Mesenchymal stem cell (in vitro differentiated cells and primary cell): ENCODE measurements around the gene PARD3.
A peak's percentile ranks its signal among the peaks of the same experiment; 100 is the strongest.

Source experiments
- DNase-seq: peaks from one replicate; pipeline ENCODE4 v3.0.0-alpha.2; 2013
- H2AFZ ChIP-seq: one replicate; pipeline ENCODE4 v1.6.1; 2013; ENCODE audit warnings: low read depth, mild to moderate bottlenecking, control low read depth, inconsistent platforms, low read length, moderate library complexity
- H2AK5ac ChIP-seq: 2 replicates; pipeline ENCODE4 v1.6.1; 2013; ENCODE audit warnings: low read length, moderate library complexity, mild to moderate bottlenecking, inconsistent platforms; ENCODE audit not compliant: severe bottlenecking
- H2BK120ac ChIP-seq: one replicate; pipeline ENCODE4 v1.6.1; 2013; ENCODE audit warnings: low read depth, mild to moderate bottlenecking, inconsistent platforms, low read length, moderate library complexity
- H2BK12ac ChIP-seq, 2 experiments: one replicate each; pipeline ENCODE4 v1.6.1; 2013; ENCODE audit warnings: inconsistent platforms in 2 of 2, low read length in 2 of 2, mild to moderate bottlenecking in 2 of 2, moderate library complexity in 2 of 2, control low read depth in 1 of 2
- H2BK15ac ChIP-seq: one replicate; pipeline ENCODE4 v1.6.1; 2013; ENCODE audit warnings: mild to moderate bottlenecking, low read depth, inconsistent platforms; ENCODE audit not compliant: poor library complexity, severe bottlenecking
- H2BK5ac ChIP-seq: 2 replicates; pipeline ENCODE4 v1.6.1; 2013; ENCODE audit warnings: low read depth, mild to moderate bottlenecking, low read length, control low read depth, inconsistent platforms; ENCODE audit not compliant: poor library complexity, severe bottlenecking
- H3K14ac ChIP-seq, 2 experiments: one replicate each; pipeline ENCODE4 v1.6.1; 2013; ENCODE audit warnings: inconsistent platforms in 2 of 2, low read length in 2 of 2, control low read depth in 1 of 2, mild to moderate bottlenecking in 1 of 2, moderate library complexity in 1 of 2
- H3K18ac ChIP-seq, 2 experiments: one replicate each; pipeline ENCODE4 v1.6.1; 2013; ENCODE audit warnings: inconsistent platforms in 2 of 2, low read length in 2 of 2, control low read depth in 1 of 2, low read depth in 1 of 2, mild to moderate bottlenecking in 1 of 2
- H3K23ac ChIP-seq, 2 experiments: one replicate each; pipeline ENCODE4 v1.6.1; 2013; ENCODE audit warnings: inconsistent platforms in 2 of 2, low read length in 2 of 2, mild to moderate bottlenecking in 2 of 2, moderate library complexity in 2 of 2, control low read depth in 1 of 2
- H3K27ac ChIP-seq: 2 replicates; pipeline ENCODE4 v1.5.1; 2013; ENCODE audit warnings: mild to moderate bottlenecking, moderate library complexity, low read length, control low read depth, inconsistent platforms; ENCODE audit not compliant: poor library complexity, severe bottlenecking
- H3K27me3 ChIP-seq, 2 experiments: 2 replicates each; pipeline versions ENCODE4 v1.6.1 to v1.7.0; 2013; ENCODE audit warnings: low read length in 2 of 2, mild to moderate bottlenecking in 2 of 2, moderate library complexity in 2 of 2, control low read depth in 1 of 2, inconsistent platforms in 1 of 2; ENCODE audit not compliant: control insufficient read depth in 1 of 2, insufficient read depth in 1 of 2
- H3K36me3 ChIP-seq, 2 experiments: 2 replicates each; pipeline versions ENCODE4 v1.6.1 to v1.7.0; 2013; ENCODE audit warnings: low read length in 2 of 2, control low read depth in 1 of 2, inconsistent platforms in 1 of 2, low read depth in 1 of 2, mild to moderate bottlenecking in 1 of 2; ENCODE audit not compliant: insufficient read depth in 2 of 2, control insufficient read depth in 1 of 2
- H3K4ac ChIP-seq, 2 experiments: one replicate each; pipeline ENCODE4 v1.6.1; 2013; ENCODE audit warnings: inconsistent platforms in 2 of 2, low read length in 2 of 2, mild to moderate bottlenecking in 2 of 2, moderate library complexity in 2 of 2, control low read depth in 1 of 2, low read depth in 1 of 2
- H3K4me1 ChIP-seq: 2 replicates; pipeline ENCODE4 v1.6.1; 2013; ENCODE audit warnings: low read depth, low read length, control low read depth; ENCODE audit not compliant: control insufficient read depth, insufficient read depth
- H3K4me2 ChIP-seq: 2 replicates; pipeline ENCODE4 v1.6.1; 2013; ENCODE audit warnings: low read length, mild to moderate bottlenecking, inconsistent platforms; ENCODE audit not compliant: poor library complexity, severe bottlenecking
- H3K4me3 ChIP-seq, 2 experiments: 2 replicates each; pipeline versions ENCODE4 v1.5.1 to v1.7.0; 2013; ENCODE audit warnings: low read length in 2 of 2, mild to moderate bottlenecking in 2 of 2, control low read depth in 1 of 2, low read depth in 1 of 2; ENCODE audit not compliant: insufficient read depth in 1 of 2
- H3K79me1 ChIP-seq: replicated peaks from 2 replicates; pipeline ENCODE4 v1.6.1; 2013; ENCODE audit warnings: mild to moderate bottlenecking, control low read depth, low read length, inconsistent platforms; ENCODE audit not compliant: poor library complexity, severe bottlenecking
- H3K9ac ChIP-seq: 2 replicates; pipeline ENCODE4 v1.7.0; 2013; ENCODE audit warnings: mild to moderate bottlenecking, low read length, moderate library complexity
- H3K9me3 ChIP-seq: 2 replicates; pipeline ENCODE4 v1.7.0; 2013; ENCODE audit warnings: mild to moderate bottlenecking, low read length; ENCODE audit not compliant: control insufficient read depth
- H4K8ac ChIP-seq: one replicate; pipeline ENCODE4 v1.6.1; 2013; ENCODE audit warnings: inconsistent platforms, mild to moderate bottlenecking, low read length, moderate library complexity
- H4K91ac ChIP-seq: one replicate; pipeline ENCODE4 v1.6.1; 2013; ENCODE audit warnings: mild to moderate bottlenecking, low read length, inconsistent platforms
- WGBS: methylation state at CpG from one replicate; pipeline ENCODE4 v1.1.7; 2013; ENCODE audit warnings: mixed read lengths; 5-methylcytosine and 5-hydroxymethylcytosine counted together

The PARD3 gene

DNA sequence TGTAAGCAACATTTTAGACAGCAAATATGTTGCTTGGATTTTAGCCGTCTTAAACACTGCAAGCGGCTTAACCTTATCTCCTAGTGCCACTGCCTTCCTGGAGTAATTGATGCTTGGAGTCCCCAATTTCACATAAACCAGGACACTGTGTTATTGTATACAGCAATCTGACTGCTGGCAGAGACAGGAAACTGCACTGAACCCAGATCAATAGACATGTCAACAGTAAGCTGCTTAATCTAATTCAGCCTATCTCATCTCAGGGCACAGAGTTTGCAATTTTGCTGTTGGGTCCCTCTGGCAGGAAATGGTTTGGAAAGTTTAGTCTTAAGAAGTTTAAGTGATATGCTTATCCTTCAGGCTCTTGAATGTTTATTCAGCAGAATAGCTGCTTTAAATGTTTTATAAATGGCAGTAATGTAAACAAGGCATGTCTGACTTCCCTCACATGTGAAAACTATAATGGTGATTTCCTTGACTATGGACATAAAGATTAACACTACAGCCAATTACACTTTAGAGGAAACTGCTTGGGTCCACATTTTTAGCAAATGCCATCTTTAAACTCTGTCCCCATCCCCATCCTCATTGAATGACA lies 598.6 kb downstream of the PARD3 start:
- Histone ChIP-seq H3K23ac (no peak overlapping the region), H3K18ac (no peak overlapping the region), H2AK5ac (no peak overlapping the region), H2BK15ac (no peak overlapping the region), H2BK5ac (no peak overlapping the region), H3K79me1 (peaks cover 35% of the 10 kb centered on the region), H3K27ac (no peak overlapping the region), H3K9ac (no peak overlapping the region), H4K8ac (no peak overlapping the region), H2BK120ac (no peak overlapping the region), H3K4me2 (no peak overlapping the region), H3K14ac (no peak overlapping the region), H2AFZ (no peak overlapping the region), H3K36me3 (peaks cover 0 to 7% of the 10 kb centered on the region in 2 experiments), H3K27me3 (no peaks in the 10 kb centered on the region), H3K4ac (no peak overlapping the region), H2BK12ac (no peak overlapping the region), H3K4me3 (no peak overlapping the region), H4K91ac (no peak overlapping the region), H3K4me1 (peaks cover 7% of the 10 kb centered on the region), H3K9me3 (no peaks in the 10 kb centered on the region)
- peak; percentile 52 for DNase-seq
- 14% methylated on average over 2 of the region's 2 CpGs for WGBS

DNA sequence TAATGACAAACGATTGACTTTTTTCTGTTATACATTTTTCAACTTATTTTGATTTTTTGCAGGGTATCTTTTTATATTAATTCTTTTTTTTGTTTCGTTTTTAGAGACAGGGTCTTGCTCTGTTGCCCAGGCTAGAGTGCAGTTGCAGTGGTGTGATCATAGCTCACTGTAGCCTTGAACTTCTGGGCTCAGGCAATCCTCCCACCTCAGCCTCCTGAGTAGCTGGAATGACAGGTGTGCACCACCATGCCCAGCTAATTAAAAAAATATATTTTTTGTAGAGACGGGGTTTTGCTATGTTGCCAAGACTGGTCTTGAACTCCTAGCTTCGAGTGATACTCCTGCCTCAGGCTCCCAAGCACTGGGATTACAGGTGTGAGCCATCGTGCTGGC lies 601.3 kb downstream of the PARD3 start:
- Histone ChIP-seq H3K36me3 (peaks cover 0 to 7% of the 10 kb centered on the region in 2 experiments), H3K79me1 (peaks cover 22% of the 10 kb centered on the region)

DNA sequence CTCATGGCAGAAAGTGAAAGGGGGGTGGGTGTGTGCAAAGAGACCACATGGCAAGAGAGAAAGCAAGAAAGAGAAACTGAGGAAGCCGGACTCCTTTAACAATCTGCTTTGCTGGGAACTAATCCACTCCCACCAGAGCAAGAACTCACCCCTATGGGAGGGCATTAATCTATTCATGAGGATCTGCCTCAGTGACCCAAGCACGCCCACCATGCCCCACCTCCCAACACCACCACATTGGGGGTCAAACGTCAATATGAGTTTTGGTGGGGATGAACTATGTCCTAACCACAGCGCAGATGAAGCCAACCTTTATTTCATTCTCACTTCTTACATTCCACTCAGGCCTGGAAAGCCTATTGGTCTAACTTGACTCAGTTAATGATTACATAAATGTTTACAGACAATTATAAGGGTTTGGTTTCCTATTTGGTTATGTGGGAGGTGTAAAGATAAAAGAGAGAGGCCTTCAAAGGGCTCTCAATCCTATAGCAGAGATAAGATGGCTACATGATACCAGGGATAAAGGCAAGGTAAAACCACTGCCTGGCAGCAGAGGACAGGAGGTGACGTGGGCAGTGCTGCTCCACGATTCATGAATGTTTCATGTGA lies 601.8 kb downstream of the PARD3 start:
- no peak overlapping the region for H2BK120ac ChIP-seq
- no peak overlapping the region for H2BK5ac ChIP-seq
- no peak overlapping the region for H3K23ac ChIP-seq
- no peak overlapping the region for H2BK12ac ChIP-seq
- H3K18ac ChIP-seq, result peak overlapping the region in 1 of 2 experiments; percentile 54
- H3K9ac ChIP-seq, result no peak overlapping the region
- no peak overlapping the region for H2AK5ac ChIP-seq
- WGBS, result 100% methylated on average over 4 of the region's 6 CpGs
- no peak for DNase-seq
- peaks cover 20% of the 10 kb centered on the region for H3K79me1 ChIP-seq
- H3K4me1 ChIP-seq, result peaks cover 5% of the 10 kb centered on the region
- H3K4me3 ChIP-seq, result no peak overlapping the region
- H3K36me3 ChIP-seq, result peaks cover 0 to 7% of the 10 kb centered on the region in 2 experiments
- H4K91ac ChIP-seq, result no peak overlapping the region
- no peak overlapping the region for H3K4me2 ChIP-seq
- H3K27ac ChIP-seq, result no peak overlapping the region
- peak overlapping the region in 1 of 2 experiments; percentile 58 for H3K4ac ChIP-seq
- H2AFZ ChIP-seq, result no peak overlapping the region
- no peaks in the 10 kb centered on the region for H3K27me3 ChIP-seq
- H3K14ac ChIP-seq, result no peak overlapping the region
- H2BK15ac ChIP-seq, result no peak overlapping the region
- no peaks in the 10 kb centered on the region for H3K9me3 ChIP-seq
- H4K8ac ChIP-seq, result no peak overlapping the region

More for the DNA sequence above, 601.3 kb downstream of the PARD3 start:
- Histone ChIP-seq H4K8ac (no peak overlapping the region), H2AFZ (no peak overlapping the region), H3K4me1 (peaks cover 7% of the 10 kb centered on the region), H2BK120ac (no peak overlapping the region), H3K23ac (no peak overlapping the region), H3K4ac (no peak overlapping the region), H2BK15ac (no peak overlapping the region), H3K14ac (no peak overlapping the region), H2BK12ac (no peak overlapping the region), H3K4me3 (no peak overlapping the region), H3K27me3 (no peaks in the 10 kb centered on the region), H3K27ac (no peak overlapping the region), H2BK5ac (no peak overlapping the region), H2AK5ac (no peak overlapping the region), H3K18ac (no peak overlapping the region), H3K4me2 (no peak overlapping the region), H3K9me3 (no peaks in the 10 kb centered on the region), H3K9ac (no peak overlapping the region), H4K91ac (no peak overlapping the region)
- DNase-seq, result no peak
- WGBS, result 92% methylated on average over 4 of the region's 5 CpGs

DNA sequence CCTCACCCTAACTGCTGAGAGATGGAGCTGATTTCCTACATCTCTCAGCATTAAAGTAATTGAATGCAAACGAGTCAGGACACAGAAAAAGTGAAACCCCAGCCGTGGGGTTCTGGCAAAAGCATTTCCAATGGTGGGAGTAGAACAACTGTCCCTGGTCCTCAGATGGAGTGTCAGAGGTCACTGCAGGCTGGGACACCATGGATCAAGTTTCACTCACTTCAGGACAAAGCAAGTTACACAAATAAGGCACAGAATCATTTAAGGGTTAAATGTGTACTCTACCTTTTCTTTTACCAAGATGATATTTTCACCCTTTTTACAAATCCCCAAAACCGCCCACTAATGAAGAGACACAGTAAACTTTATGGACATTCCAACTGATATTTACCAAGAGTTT lies 607.8 kb downstream of the PARD3 start:
- no peak overlapping the region for H2BK120ac ChIP-seq
- H2BK15ac ChIP-seq, result no peak overlapping the region
- peak overlapping the region in 1 of 2 experiments; percentile 73 for H3K18ac ChIP-seq
- 61% methylated on average over 3 of the region's 3 CpGs for WGBS
- no peak overlapping the region for H3K4me3 ChIP-seq
- no peak overlapping the region for H2AK5ac ChIP-seq
- H2BK5ac ChIP-seq, result no peak overlapping the region
- H2BK12ac ChIP-seq, result no peak overlapping the region
- no peaks in the 10 kb centered on the region for H3K4me1 ChIP-seq
- H3K27me3 ChIP-seq, result no peaks in the 10 kb centered on the region
- no peak overlapping the region for H2AFZ ChIP-seq
- H3K36me3 ChIP-seq, result peaks cover 0 to 15% of the 10 kb centered on the region in 2 experiments
- no peaks in the 10 kb centered on the region for H3K9me3 ChIP-seq
- no peak overlapping the region for H4K8ac ChIP-seq
- H3K27ac ChIP-seq, result no peak overlapping the region
- no peak overlapping the region for H3K4me2 ChIP-seq
- no peak overlapping the region for H3K23ac ChIP-seq
- no peak overlapping the region for H4K91ac ChIP-seq
- H3K79me1 ChIP-seq, result peaks cover 19% of the 10 kb centered on the region
- no peak overlapping the region for H3K9ac ChIP-seq
- H3K14ac ChIP-seq, result no peak overlapping the region
- no peak overlapping the region for H3K4ac ChIP-seq
- no peak for DNase-seq
